Adrenal gland (tissue), 12 donors: Measurements from ENCODE around the gene GLP1R. TPM values are rescaled to one million over a fixed set of nuclear protein-coding genes. Genes with fewer than 3 reads are reported as not detected.

Experiments
- DNase-seq, 7 donors: peaks; one replicate each; pipeline ENCODE4 v3.0.0-alpha.2; 2019 to 2020
- H3K27ac ChIP-seq, 5 donors: fragments of 200-600 bp; sonication (generic) in 4 of 5; 1 replicate in 3 of 5; 2 replicates in 2 of 5; pipeline versions ENCODE4 v1.5.1 to v1.8.0; 2016 to 2020; ENCODE audit warnings: mild to moderate bottlenecking in 1 of 5
- H3K27me3 ChIP-seq: fragments of 200-600 bp; 2 replicates; pipeline ENCODE4 v1.8.0; 2021
- H3K36me3 ChIP-seq, 2 donors: fragments of 200-600 bp; replicated peaks in 1 of 2; 1 replicate in 1 of 2; 2 replicates in 1 of 2; pipeline versions ENCODE4 v1.5.1 to v1.8.0; 2018 to 2022
- H3K4me1 ChIP-seq, 2 donors: fragments of 200-600 bp; replicated peaks in 1 of 2; 1 replicate in 1 of 2; 2 replicates in 1 of 2; pipeline versions ENCODE4 v1.5.1 to v1.8.0; 2018 to 2021
- H3K4me3 ChIP-seq, 4 donors: fragments of 200-600 bp; sonication (generic) in 3 of 4; one replicate each; pipeline ENCODE4 v1.5.1; 2016 to 2018
- H3K9me3 ChIP-seq, 3 donors: fragments of 200-600 bp; sonication (generic) in 1 of 3; replicated peaks in 1 of 3; 1 replicate in 2 of 3; 2 replicates in 1 of 3; pipeline versions ENCODE4 v1.5.1 to v1.8.0; 2016 to 2021
- POLR2A ChIP-seq, 2 donors: fragments of 450-650 bp; IDR thresholded peaks; one replicate each; pipeline ENCODE4 v1.6.1; 2017; ENCODE audit warnings: antibody characterized with exemption in 2 of 2, mild to moderate bottlenecking in 2 of 2, moderate library complexity in 1 of 2
- WGBS, 4 donors: extraction: QIAGEN DNeasy Blood & Tissue Kit in 2 of 4; methylation state at CpG; one replicate each; pipeline versions ENCODE4 v1.1.5 to v1.1.7; 2013 to 2017; 5-methylcytosine and 5-hydroxymethylcytosine counted together
- intact Hi-C, 2 donors: fragments of 100-400 bp; cut with DNase I; formaldehyde crosslinking; loops; one replicate each; pipeline versions ENCODE4 v1.14.1 to v1.15.0; 2022 to 2023
- polyA plus RNA-seq, 3 donors: library from polyadenylated mRNA; stranded (reverse); fragments of 200-250 nt in 2 of 3; fragments of 350-450 nt in 1 of 3; fragmentation: Illumina TruSeq in 1 of 3; extraction: RNeasy Lipid Tissue Mini Kit (QIAGEN cat#74804) in 1 of 3; gene quantifications; one replicate each; pipeline ENCODE4 v1.2.3, GENCODE V29; 2013 to 2014
- total RNA-seq, 9 donors: library from RNA; depleted of rRNA in 4 of 9; stranded (reverse); fragments of >200 nt in 4 of 9; fragments of 120-200 nt in 1 of 9; fragmentation: NEBNext Ultra II Directional in 1 of 9; extraction: Animal tissue kit (Norgen Biotek cat#: 25700) in 1 of 9; gene quantifications; one replicate each; pipeline versions ENCODE4 v1.1.0 to v1.2.4, GENCODE V29; 2013 to 2023
- TF ChIP-seq, protein P1 (sequence below), 6 experiments: fragments of 450-650 bp in 4 of 6; fragments of 200-600 bp in 2 of 6; sonication (generic) in 1 of 6; IDR thresholded peaks; 1 replicate in 5 of 6; 2 replicates in 1 of 6; pipeline versions ENCODE4 v1.5.1 to v1.8.0; 2016 to 2021; ENCODE audit warnings: antibody characterized with exemption in 6 of 6, mild to moderate bottlenecking in 2 of 6, moderate library complexity in 1 of 6
- donor health status: healthy with polysubstance abuse.
- donor health status: Bipolar disorder and iron deficiency.
- donor health status: DM: yes; HTN: yes; CAD: no.
- donor health status: DM: no; HTN: no; CAD: no.
- donor health status: DM: no; HTN: no; CAD: no.
- donor health status: DM: yes; HTN: yes; CAD: no.

The GLP1R gene
- total and polyA plus RNA-seq, 12 donors: 0.06 to 0.42 (median 0.11) TPM; not detected in 7

GRCh38 chr6:39079197-39080125, 30.9 kb downstream of the GLP1R start:
- TF ChIP-seq, protein P1, sequence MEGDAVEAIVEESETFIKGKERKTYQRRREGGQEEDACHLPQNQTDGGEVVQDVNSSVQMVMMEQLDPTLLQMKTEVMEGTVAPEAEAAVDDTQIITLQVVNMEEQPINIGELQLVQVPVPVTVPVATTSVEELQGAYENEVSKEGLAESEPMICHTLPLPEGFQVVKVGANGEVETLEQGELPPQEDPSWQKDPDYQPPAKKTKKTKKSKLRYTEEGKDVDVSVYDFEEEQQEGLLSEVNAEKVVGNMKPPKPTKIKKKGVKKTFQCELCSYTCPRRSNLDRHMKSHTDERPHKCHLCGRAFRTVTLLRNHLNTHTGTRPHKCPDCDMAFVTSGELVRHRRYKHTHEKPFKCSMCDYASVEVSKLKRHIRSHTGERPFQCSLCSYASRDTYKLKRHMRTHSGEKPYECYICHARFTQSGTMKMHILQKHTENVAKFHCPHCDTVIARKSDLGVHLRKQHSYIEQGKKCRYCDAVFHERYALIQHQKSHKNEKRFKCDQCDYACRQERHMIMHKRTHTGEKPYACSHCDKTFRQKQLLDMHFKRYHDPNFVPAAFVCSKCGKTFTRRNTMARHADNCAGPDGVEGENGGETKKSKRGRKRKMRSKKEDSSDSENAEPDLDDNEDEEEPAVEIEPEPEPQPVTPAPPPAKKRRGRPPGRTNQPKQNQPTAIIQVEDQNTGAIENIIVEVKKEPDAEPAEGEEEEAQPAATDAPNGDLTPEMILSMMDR (IDR thresholded peaks at IDR 0.05): no peak
- no peak for TF ChIP-seq POLR2A (IDR thresholded peaks at IDR 0.05)
- no peaks in the 10 kb centered on the region for H3K27me3 ChIP-seq
- H3K36me3 ChIP-seq: no peaks in the 10 kb centered on the region
- H3K4me1 ChIP-seq: no peaks in the 10 kb centered on the region
- no peak overlapping the region for H3K4me3 ChIP-seq
- H3K27ac ChIP-seq: no peak overlapping the region
- DNase-seq: no peak
- 83 to 88% (median 84%) methylated on average over 8 of the region's 8 CpGs for WGBS, 4 donors
- H3K9me3 ChIP-seq: no peaks in the 10 kb centered on the region
- intact Hi-C loops: no loop called here

GRCh38 chr6:39080246-39080875, 31.8 kb downstream of the GLP1R start:
- no peak for DNase-seq
- Histone ChIP-seq H3K4me1 (no peaks in the 10 kb centered on the region), H3K9me3 (no peaks in the 10 kb centered on the region), H3K27ac (no peak overlapping the region), H3K27me3 (no peaks in the 10 kb centered on the region), H3K4me3 (no peak overlapping the region), H3K36me3 (no peaks in the 10 kb centered on the region)
- WGBS, 4 donors: 69 to 83% (median 76%) methylated on average over 5 of the region's 5 CpGs
- TF ChIP-seq POLR2A (IDR thresholded peaks at IDR 0.05): no peak
- TF ChIP-seq, protein P1 (IDR thresholded peaks at IDR 0.05): no peak
- intact Hi-C loops: no loop called here

GRCh38 chr6:39082310-39082709, 33.7 kb downstream of the GLP1R start:
- Histone ChIP-seq H3K36me3 (no peaks in the 10 kb centered on the region), H3K4me3 (no peak overlapping the region), H3K4me1 (no peaks in the 10 kb centered on the region), H3K27ac (no peak overlapping the region), H3K9me3 (no peaks in the 10 kb centered on the region), H3K27me3 (no peaks in the 10 kb centered on the region)
- no peak for DNase-seq
- 67 to 85% (median 81%) methylated on average over 7 to 8 of the region's 8 CpGs for WGBS, 4 donors
- TF ChIP-seq POLR2A (IDR thresholded peaks at IDR 0.05): no peak
- TF ChIP-seq, protein P1 (IDR thresholded peaks at IDR 0.05): no peak
- intact Hi-C loops: no loop called here

DNA sequence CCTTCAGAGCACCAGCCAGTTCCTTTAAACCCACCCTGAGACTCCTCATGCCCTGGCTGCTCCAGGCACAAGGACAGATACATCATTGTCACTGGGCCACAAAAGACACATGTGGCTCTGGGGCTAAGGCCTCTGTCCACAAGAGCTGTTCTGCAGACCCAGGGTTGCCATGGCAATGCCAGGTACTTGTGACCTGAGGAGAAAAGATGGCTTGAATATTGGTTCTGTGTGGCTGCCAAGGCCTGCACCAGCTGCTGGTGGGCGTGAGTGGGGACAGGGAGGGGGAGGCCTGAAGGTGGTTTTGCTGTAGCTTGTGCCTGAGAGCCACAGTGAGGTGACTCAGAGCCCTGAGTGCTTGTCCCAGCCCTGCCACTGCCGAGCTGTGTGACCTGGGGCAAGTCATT, 34.7 kb downstream of the GLP1R start:
- H3K27ac ChIP-seq: no peak overlapping the region
- no peaks in the 10 kb centered on the region for H3K4me1 ChIP-seq
- no peaks in the 10 kb centered on the region for H3K9me3 ChIP-seq
- intact Hi-C loops: no loop called here
- no peaks in the 10 kb centered on the region for H3K36me3 ChIP-seq
- H3K27me3 ChIP-seq: no peaks in the 10 kb centered on the region
- 59 to 65% (median 61%) methylated on average over 2 of the region's 2 CpGs for WGBS, 4 donors
- no peak for TF ChIP-seq POLR2A (IDR thresholded peaks at IDR 0.05)
- TF ChIP-seq, protein P1 (IDR thresholded peaks at IDR 0.05): no peak
- no peak for DNase-seq
- no peak overlapping the region for H3K4me3 ChIP-seq
